Activated gamma-delta T cell treated with Interleukin-2 at 50 U/mL for 16 hours (primary cell): ENCODE data around the gene RUNX3.

ENCODE experiments used
- DNase-seq: peaks from one replicate; pipeline ENCODE4 v3.0.0-alpha.2; 2020

RUNX3 gene

GRCh38 chr1:24878775-24879742 lies 51.0 kb downstream of the RUNX3 start:
- no peak for DNase-seq

- no peak for DNase-seq
Measured at GRCh38 chr1:24878045-24878444, 52.0 kb downstream of the RUNX3 start.

GRCh38 chr1:24875991-24876506 lies 54.0 kb downstream of the RUNX3 start:
- DNase-seq, result no peak

- no peak for DNase-seq
Measured at GRCh38 chr1:24875257-24875656, 54.8 kb downstream of the RUNX3 start.

- no peak for DNase-seq
Measured at GRCh38 chr1:24874611-24875234, 55.4 kb downstream of the RUNX3 start.

GRCh38 chr1:24874056-24874455 lies 56.0 kb downstream of the RUNX3 start:
- no peak for DNase-seq

- no peak for DNase-seq
Measured at GRCh38 chr1:24873148-24873547, 56.9 kb downstream of the RUNX3 start.

GRCh38 chr1:24872061-24872850 lies 57.8 kb downstream of the RUNX3 start:
- DNase-seq, result no peak

GRCh38 chr1:24871306-24871901 lies 58.7 kb downstream of the RUNX3 start:
- DNase-seq, result no peak

GRCh38 chr1:24870551-24871195 lies 59.4 kb downstream of the RUNX3 start:
- peak; percentile 27 for DNase-seq

GRCh38 chr1:24868016-24868875 lies 61.8 kb downstream of the RUNX3 start:
- DNase-seq, result no peak

- DNase-seq, result no peak
Measured at GRCh38 chr1:24867084-24867870, 62.8 kb downstream of the RUNX3 start.

GRCh38 chr1:24866211-24867083 lies 63.6 kb downstream of the RUNX3 start:
- DNase-seq, result no peak

GRCh38 chr1:24865587-24865986 lies 64.5 kb downstream of the RUNX3 start:
- no peak for DNase-seq

- no peak for DNase-seq
Measured at GRCh38 chr1:24865168-24865567, 64.9 kb downstream of the RUNX3 start.

GRCh38 chr1:24864370-24864777 lies 65.7 kb downstream of the RUNX3 start:
- no peak for DNase-seq

- no peak for DNase-seq
Measured at GRCh38 chr1:24862775-24863483, 67.1 kb downstream of the RUNX3 start.
